Choroid plexus epithelial cell (primary cell): ENCODE measurements around the gene GCFC2.

ENCODE experiments used
- DNase-seq: peaks from one replicate; pipeline ENCODE4 v3.0.0-alpha.2; 2010; ENCODE audit warnings: low read depth
- H3K4me3 ChIP-seq: 2 replicates; pipeline ENCODE4 v1.5.1; 2011; ENCODE audit warnings: low read depth, mild to moderate bottlenecking, control low read depth, low read length, moderate library complexity
- TF ChIP-seq, protein P1 (sequence below): conservative IDR thresholded peaks from 2 replicates; pipeline ENCODE4 v1.5.1; 2011; ENCODE audit warnings: low read depth, mild to moderate bottlenecking, control low read depth, inconsistent platforms, low read length, moderate library complexity

Gene GCFC2

GRCh38 chr2:75632091-75632701, 78.5 kb downstream of the GCFC2 start:
- no peak overlapping the region for H3K4me3 ChIP-seq
- TF ChIP-seq, protein P1, sequence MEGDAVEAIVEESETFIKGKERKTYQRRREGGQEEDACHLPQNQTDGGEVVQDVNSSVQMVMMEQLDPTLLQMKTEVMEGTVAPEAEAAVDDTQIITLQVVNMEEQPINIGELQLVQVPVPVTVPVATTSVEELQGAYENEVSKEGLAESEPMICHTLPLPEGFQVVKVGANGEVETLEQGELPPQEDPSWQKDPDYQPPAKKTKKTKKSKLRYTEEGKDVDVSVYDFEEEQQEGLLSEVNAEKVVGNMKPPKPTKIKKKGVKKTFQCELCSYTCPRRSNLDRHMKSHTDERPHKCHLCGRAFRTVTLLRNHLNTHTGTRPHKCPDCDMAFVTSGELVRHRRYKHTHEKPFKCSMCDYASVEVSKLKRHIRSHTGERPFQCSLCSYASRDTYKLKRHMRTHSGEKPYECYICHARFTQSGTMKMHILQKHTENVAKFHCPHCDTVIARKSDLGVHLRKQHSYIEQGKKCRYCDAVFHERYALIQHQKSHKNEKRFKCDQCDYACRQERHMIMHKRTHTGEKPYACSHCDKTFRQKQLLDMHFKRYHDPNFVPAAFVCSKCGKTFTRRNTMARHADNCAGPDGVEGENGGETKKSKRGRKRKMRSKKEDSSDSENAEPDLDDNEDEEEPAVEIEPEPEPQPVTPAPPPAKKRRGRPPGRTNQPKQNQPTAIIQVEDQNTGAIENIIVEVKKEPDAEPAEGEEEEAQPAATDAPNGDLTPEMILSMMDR, result no peak
- no peak for DNase-seq

DNA sequence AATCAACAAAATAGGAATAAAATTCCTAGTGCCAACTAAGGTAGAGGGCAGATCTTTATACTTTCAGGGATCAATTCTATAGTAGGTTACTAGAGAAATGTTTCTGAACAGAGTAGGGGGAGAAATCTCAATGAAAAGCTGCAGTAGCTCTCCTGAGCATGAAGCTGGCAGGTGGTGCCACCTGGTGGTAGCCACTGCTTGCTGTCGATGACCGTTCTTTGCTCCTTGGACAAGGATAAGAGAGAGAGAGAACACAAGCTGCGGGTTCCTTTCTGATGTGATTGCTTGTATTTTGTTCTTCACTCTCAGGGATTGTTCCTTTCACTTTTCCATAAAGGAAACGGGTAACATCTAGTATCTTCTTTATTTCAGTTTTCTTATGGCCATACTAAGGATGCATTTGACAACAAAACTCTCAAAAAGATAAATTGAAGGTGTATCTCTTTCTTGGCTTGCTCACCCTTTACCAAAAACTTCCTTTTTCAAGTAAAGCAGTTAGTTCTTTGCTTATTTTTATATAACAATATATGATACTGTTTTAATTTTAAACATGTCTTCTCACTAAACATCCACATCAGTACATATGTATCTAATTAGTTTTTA, 82.7 kb downstream of the GCFC2 start:
- no peak overlapping the region for H3K4me3 ChIP-seq

DNA sequence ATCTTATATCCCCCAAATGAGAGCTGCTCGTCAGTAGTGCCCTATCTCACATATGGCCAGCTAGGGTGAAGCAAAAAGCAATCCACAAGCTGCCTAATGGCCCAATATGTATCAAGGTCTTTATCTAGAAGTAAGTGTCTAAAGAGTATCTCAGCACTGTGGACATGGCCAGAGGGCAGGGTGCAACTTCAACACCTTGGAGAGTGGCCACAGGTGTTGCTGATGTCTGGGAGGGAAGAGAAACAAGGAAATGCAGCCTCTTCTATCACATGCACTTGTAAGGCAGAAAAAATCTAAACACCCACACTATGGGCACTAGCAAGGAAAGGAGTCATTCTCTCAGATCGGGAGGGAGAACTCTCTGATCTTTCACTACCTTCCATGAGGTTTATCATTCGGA, 87.8 kb downstream of the GCFC2 start:
- TF ChIP-seq, protein P1, result no peak
- DNase-seq, result no peak
- no peak overlapping the region for H3K4me3 ChIP-seq

More for the DNA sequence above, 82.7 kb downstream of the GCFC2 start:
- TF ChIP-seq, protein P1, result peak; percentile 100
- peak; percentile 91 for DNase-seq

DNA sequence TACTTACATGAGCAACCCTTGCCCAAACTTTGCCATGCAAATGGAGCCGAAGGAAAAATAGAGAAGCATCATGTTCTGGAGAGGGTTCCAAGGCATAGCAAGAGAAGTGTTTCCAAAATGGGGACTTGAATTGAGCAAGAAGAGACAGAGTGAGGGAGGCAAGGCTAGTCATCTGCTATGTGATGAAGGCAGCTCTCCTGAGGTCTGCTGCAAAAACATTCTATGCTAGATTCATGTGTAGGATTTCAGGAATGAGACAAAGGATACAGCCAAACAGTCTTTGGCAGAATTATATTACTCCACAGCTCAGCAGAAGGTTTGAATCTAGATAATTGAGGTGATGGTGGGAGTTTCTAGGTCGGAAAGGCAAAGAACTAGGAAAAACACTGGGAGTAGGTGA, 88.2 kb downstream of the GCFC2 start:
- TF ChIP-seq, protein P1, result no peak
- no peak overlapping the region for H3K4me3 ChIP-seq
- no peak for DNase-seq

DNA sequence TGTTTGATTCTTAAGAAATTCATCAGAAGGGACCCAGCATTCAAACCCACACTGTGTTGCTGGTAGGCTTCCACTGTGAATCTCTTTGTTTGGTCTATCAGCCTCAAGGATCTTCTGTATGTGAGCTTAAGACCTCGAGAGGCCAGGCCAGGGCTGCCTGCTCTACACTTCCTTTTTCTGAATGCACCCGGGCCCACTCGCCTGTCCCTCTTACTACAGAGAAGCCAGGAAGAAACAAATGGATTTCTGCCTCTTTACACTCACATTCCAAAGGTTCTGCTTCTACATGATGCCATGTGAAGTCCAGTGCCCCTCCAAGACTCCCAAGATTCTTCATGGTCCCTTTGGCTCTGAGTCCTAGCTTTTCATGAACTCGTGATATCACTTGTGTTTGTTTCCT, 89.5 kb downstream of the GCFC2 start:
- H3K4me3 ChIP-seq, result no peak overlapping the region
- no peak for DNase-seq
- TF ChIP-seq, protein P1, result no peak

- no peak overlapping the region for H3K4me3 ChIP-seq
- TF ChIP-seq, protein P1, result no peak
- DNase-seq, result peak; percentile 31
Observed at GRCh38 chr2:75619956-75620740, 90.6 kb downstream of the GCFC2 start.
